ENCODE measurements around the gene TMEM255B. TPM values are rescaled to one million over a fixed set of nuclear protein-coding genes. Genes with fewer than 3 reads are reported as not detected.

Gene TMEM255B
- total RNA-seq (10 to 100 TPM in 4 of 7 donors, 1 to 10 TPM in 2, under 1 TPM in 1; 0.60 to 18.6 (median 10.4) TPM), polyA plus RNA-seq (1 to 10 TPM; 2.1 to 7.9 TPM)
- long read RNA-seq, donor 1, full-length matches to known transcripts: 4 of 16 reads
- long read RNA-seq, donor 1, partial matches to known transcripts: 1 of 16 reads
- long read RNA-seq, donor 1, other reads (novel, unspliced or antisense): 11 of 16 reads
- long read RNA-seq, donor 2, full-length matches to known transcripts: 2 of 2 reads
- long read RNA-seq, donor 2, partial matches to known transcripts: 0 of 2 reads
- long read RNA-seq, donor 2, other reads (novel, unspliced or antisense): 0 of 2 reads
- long read RNA-seq, donor 3, full-length matches to known transcripts: 7 of 26 reads
- long read RNA-seq, donor 3, partial matches to known transcripts: 1 of 26 reads
- long read RNA-seq, donor 3, other reads (novel, unspliced or antisense): 18 of 26 reads

- DNase-seq: peak; percentile 83 to 94 (median 86)
- 1% methylated on average over 67 to 80 of the region's 80 CpGs for WGBS, 3 donors
- Histone ChIP-seq H3K27ac (peak within 1 kb of the TSS; percentile 31 to 69), H3K9me3 (no peaks in the 10 kb centered on the region), H3K4me1 (ENCODE audit: insufficient read depth) (peaks cover 2% of the 10 kb centered on the region), H3K36me3 (no peaks in the 10 kb centered on the region), H3K4me3 (peak within 1 kb of the TSS; percentile 76), H3K27me3 (no peaks in the 10 kb centered on the region)
- TF ChIP-seq POLR2A (IDR thresholded peaks at IDR 0.05) (no peak), CTCF (IDR thresholded peaks at IDR 0.05) (no peak), EP300 (IDR thresholded peaks at IDR 0.05) (no peak)
- intact Hi-C loops (cut with DNase I): no loop called here
Observed at GRCh38 chr13:113758651-113759524, at the start of gene TMEM255B. Gene TMEM255B (plus strand): TSS chr13:113759226. CDS start chr13:113759270, 44 bp downstream.

- no peaks in the 10 kb centered on the region for H3K9me3 ChIP-seq
- no peaks in the 10 kb centered on the region for H3K27me3 ChIP-seq
- no peak overlapping the region for H3K27ac ChIP-seq
- H3K4me1 ChIP-seq (ENCODE audit: insufficient read depth): peaks cover 2% of the 10 kb centered on the region
- DNase-seq: no peak
- 26 to 38% (median 30%) methylated on average over 9 to 11 of the region's 11 CpGs for WGBS, 3 donors
- intact Hi-C loops (cut with DNase I): no loop called here
- no peak for TF ChIP-seq CTCF (IDR thresholded peaks at IDR 0.05)
- TF ChIP-seq EP300 (IDR thresholded peaks at IDR 0.05): no peak
- no peak for TF ChIP-seq POLR2A (IDR thresholded peaks at IDR 0.05)
- no peak overlapping the region for H3K4me3 ChIP-seq
- no peaks in the 10 kb centered on the region for H3K36me3 ChIP-seq
Observed at GRCh38 chr13:113722921-113723320, 36.1 kb upstream of the TMEM255B start.

DNA sequence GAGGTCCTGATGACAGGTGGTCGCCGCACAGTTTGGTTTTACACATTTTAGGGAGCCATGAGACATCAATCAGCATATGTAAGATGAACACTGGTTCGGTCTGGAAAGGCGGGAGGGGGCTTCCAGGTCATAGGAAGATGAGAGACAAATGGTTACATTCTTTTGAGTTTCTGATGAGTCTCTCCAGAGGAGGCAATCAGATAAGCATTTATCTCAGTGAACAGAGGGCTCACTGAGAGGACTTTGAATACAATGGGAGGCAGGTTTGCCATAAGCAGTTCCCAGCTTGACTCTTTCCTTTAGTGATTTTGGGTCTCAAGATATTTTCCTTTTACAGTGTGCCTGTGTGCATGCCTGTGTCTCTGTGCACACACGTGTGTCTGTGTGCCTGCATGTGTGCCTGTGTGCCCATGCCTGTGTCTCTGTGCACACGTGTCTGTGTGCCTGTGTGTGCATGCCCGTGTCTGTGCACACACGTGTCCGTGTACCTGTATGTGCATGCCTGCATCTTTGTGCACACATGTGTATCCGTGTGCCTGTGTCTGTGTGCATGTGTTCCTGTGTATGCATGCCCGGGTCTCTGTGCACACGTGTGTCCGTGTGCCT is 35.5 kb upstream of the TMEM255B start:
- H3K36me3 ChIP-seq: no peaks in the 10 kb centered on the region
- peaks cover 2% of the 10 kb centered on the region for H3K4me1 ChIP-seq (ENCODE audit: insufficient read depth)
- 55 to 70% (median 57%) methylated on average over 13 of the region's 13 CpGs for WGBS, 3 donors
- H3K27me3 ChIP-seq: no peaks in the 10 kb centered on the region
- DNase-seq: no peak
- no peak overlapping the region for H3K4me3 ChIP-seq
- H3K27ac ChIP-seq: no peak overlapping the region
- intact Hi-C loops (cut with DNase I): no loop called here
- TF ChIP-seq POLR2A (IDR thresholded peaks at IDR 0.05) (no peak), CTCF (IDR thresholded peaks at IDR 0.05) (no peak), EP300 (IDR thresholded peaks at IDR 0.05) (no peak)
- H3K9me3 ChIP-seq: no peaks in the 10 kb centered on the region

DNA sequence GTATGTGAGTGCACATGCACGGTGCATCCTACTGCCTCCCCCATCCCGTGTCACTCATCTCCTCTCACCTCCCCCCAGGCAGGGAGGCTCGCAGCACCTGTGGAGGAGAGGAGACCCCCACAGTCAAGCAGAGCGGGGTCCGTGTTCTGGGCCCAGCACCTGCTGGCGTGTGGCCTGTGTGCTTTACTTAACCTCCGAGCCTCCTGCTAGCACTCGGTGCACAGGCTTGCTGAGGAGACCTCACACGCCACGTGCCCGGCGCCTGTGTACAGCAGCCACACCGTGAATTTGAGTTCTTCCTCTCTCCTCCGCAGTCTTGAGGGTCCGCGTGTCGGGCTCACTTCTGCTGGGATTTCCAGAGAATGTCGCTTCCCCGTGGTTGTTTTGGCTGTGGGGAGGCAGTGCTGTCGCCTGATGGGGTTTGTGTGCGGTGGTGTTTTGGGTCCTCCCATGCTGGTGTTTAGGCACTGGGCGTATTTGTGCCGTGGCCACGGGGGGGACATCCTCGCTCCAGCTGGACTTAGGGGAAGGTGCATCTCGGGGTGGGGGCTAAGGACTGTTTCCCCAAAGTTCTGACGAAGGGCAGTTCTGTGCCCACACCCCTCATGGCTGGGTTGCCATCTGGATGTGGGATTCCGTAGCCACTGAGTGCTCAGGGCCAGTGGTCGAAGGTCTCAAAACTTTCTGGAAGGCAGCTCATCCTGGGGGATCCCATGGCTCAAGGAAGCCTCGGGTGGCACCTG is 34.8 kb upstream of the TMEM255B start:
- DNase-seq: no peak
- Histone ChIP-seq H3K36me3 (no peaks in the 10 kb centered on the region), H3K27me3 (no peaks in the 10 kb centered on the region), H3K9me3 (no peaks in the 10 kb centered on the region), H3K27ac (no peak overlapping the region), H3K4me3 (no peak overlapping the region), H3K4me1 (ENCODE audit: insufficient read depth) (peaks cover 2% of the 10 kb centered on the region)
- TF ChIP-seq CTCF (IDR thresholded peaks at IDR 0.05) (no peak), EP300 (IDR thresholded peaks at IDR 0.05) (no peak), POLR2A (IDR thresholded peaks at IDR 0.05) (no peak)
- WGBS, 3 donors: 33 to 59% (median 37%) methylated on average over 30 of the region's 30 CpGs
- intact Hi-C loops (cut with DNase I): no loop called here
